ENCODE data around the gene LYSET.
"Not testable (repeated sequence)": the region's sequence is repeated elsewhere in the genome, so short reads cannot be mapped to it uniquely, and the experiment has no call there.

LYSET gene

DNA sequence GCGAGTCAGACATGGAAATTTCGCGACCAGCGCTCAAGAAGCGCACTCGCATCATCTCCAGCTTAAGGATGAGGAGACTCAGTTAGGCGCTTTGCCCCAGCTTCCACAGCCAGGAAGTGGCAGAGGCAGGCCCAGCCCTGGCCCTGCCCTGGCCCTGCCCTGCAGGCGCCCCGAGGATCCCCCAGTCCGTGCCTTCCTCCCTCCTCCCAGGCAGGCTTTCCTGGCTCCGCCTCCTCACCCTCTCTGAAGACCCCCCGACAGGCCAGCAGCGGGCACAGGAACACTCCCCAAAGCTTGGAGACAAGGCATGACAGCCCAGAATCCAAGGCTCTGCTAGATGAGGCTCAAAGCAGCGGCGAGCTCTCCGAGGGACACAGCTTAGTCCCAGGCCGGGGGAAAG lies 47.0 kb downstream of the LYSET start:
- Mint-ChIP-seq H3K9me3 (no peaks in the 10 kb centered on the region), H3K36me3 (peaks cover 8% of the 10 kb centered on the region), H3K27me3 (peaks cover 2% of the 10 kb centered on the region), H3K27ac (no peak overlapping the region), H3K4me3 (no peak overlapping the region), H3K4me1 (peaks cover 13% of the 10 kb centered on the region)

DNA sequence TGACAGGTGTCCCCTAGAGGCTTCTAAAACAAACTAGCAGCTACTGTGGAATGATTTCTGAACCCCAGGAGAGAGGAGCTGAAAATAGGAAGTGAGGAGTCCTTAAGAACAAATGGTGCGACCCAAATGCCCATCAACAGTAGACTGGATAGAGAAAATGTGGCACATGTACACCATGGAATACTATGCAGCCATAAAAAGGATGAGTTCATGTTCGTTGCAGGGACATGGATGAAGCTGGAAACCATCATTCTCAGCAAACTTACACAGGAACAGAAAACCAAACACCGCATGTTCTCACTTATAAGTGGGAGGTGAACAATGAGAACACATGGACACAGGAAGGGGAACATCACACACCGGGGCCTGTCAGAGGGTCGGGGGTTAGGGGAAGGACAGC lies 48.0 kb downstream of the LYSET start:
- not testable (repeated sequence) for H3K27me3 Mint-ChIP-seq, H3K27ac Mint-ChIP-seq, H3K36me3 Mint-ChIP-seq, H3K4me3 Mint-ChIP-seq, H3K9me3 Mint-ChIP-seq
- peaks cover 13% of the 10 kb centered on the region for H3K4me1 Mint-ChIP-seq

GRCh38 chr14:93234798-93235197 lies 49.7 kb downstream of the LYSET start:
- Mint-ChIP-seq H3K9me3 (no peaks in the 10 kb centered on the region), H3K27ac (no peak overlapping the region), H3K4me3 (no peak overlapping the region), H3K4me1 (peaks cover 13% of the 10 kb centered on the region), H3K36me3 (no peaks in the 10 kb centered on the region), H3K27me3 (peaks cover 2% of the 10 kb centered on the region)

All from activated naive CD4-positive, alpha-beta T cell treated with anti-CD3 and anti-CD28 coated beads, Interleukin-2, amount 50 U/mL, for 24 hours (primary cell).